ENCODE measurements around the gene MORC4.

The MORC4 gene

GRCh38 chrX:107000013-107000515 is at the start of gene MORC4:
Gene MORC4, minus strand, starts transcription at chrX:107000212. Its CDS starts 243 bp downstream, at chrX:106999969.
- peak; percentile 96 for DNase-seq

DNA sequence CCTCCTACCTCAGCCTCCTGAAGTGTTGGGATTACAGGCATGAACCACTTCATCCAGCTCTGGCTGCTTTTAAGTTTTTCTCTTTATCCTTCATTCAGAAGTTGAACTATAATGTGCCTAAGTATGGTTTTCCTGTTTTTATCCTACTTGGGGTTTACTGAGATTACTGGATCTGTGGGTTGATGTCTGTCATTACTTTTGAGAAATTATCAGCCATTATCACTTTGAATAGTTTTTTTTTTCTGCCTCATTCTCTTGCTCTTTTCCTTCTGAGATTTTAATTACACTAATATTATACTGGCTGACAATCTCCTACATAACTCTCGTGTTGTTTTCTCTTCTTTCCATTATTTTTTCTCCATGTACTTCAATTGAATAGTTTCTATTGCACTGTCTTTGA is 47.6 kb upstream of the MORC4 start:
- no peak for DNase-seq

DNA sequence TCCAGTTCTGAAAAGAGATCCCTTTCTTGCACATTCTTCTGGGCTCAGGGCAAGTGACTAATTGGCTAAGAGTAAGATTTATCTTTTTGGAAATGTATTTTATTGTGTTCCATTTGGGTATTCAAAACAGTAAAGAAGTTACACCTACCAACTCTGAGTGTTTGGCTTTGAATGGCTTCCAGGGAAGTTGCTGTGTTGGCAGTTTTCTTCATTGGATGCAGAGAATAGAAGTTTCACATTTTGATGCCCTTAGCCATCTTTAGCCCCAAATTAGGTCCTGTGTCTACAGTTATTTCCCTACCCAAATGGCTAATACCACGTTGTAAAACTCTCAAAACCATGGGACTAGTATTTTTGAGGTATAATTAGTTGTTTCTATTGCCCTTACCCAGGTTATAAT is 29.7 kb upstream of the MORC4 start:
- DNase-seq: no peak

DNA sequence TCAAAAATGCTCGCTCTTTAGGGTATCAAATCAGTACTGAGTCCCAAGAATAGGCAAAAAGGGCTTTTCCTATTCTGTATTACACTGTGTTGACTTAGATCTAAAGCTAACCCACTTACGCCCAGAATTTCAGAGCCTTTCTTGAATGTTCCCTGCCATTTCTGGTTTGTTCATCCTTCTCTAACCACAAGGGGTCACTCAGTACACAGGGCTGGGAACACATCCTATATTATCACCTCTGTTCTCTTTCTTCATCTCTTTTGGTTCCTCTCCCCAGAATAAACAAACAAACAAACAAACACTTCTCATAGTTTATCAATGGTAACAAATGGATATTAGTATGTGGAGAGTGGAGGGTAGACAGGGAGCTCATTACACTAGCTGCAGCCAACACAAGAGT is 25.5 kb upstream of the MORC4 start:
- no peak for DNase-seq

- no peak for DNase-seq
These were observed 14.9 kb upstream of the MORC4 start for GRCh38 chrX:107014936-107015335.

DNA sequence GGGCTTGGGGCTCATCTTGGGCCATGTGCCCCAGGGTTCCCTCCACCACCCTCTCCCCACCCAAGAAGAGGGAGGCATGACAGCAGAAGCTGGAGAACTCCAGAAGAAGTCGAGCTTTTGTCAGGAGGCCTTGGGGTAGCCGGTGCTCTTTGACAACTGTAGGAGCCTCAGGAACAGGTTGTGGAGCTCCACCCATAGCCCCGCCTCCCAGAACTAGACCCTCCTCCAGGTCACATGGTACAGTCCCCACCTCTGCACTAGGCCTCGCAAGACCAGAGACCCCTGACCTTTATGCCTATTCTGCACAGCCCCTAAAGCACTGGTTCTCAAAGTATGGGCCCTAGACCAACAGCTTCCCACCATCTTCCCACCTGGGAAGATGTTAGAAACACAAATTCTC is 8.0 kb upstream of the MORC4 start:
- no peak for DNase-seq

GRCh38 chrX:106999002-106999975 is 723 bp downstream of the MORC4 start:
- DNase-seq: peak; percentile 74

DNA sequence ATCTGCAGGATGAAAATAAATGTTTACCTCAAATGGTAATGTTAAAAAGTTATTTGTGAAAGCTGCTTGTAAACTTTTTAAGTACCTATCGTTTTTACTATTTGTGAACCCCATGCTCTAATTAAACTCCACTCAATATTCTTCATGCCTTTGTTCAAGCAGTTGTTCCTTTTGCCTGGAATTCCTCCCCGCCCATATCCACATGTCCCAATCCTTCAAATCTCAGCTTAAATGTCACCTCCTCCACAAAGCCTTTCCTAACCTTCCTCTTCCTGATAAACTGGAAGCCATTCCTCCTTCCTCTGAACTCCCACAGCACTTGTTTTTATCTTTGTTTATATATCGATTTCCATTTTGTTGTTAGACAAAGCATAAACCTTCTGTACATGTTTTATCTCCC is 2.4 kb downstream of the MORC4 start:
- DNase-seq: no peak

DNA sequence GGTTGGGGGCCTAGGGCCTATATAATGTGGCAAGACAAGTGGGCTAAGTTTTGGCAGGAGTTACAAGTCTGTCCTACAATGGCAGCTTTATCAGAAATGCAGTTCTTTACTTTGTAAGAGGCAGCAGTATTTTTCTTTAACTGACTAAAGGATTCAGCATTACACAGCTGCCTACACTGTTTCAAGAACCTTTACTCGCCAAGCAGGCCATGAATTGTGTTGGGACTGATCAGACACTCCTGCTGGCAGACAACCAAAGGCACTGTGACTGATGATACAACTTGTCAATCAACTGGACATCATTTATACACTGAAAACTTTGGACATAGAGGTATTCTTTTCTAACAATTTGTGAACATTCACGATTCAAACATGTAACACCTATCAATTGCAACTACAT is 4.3 kb downstream of the MORC4 start:
- DNase-seq: no peak

DNA sequence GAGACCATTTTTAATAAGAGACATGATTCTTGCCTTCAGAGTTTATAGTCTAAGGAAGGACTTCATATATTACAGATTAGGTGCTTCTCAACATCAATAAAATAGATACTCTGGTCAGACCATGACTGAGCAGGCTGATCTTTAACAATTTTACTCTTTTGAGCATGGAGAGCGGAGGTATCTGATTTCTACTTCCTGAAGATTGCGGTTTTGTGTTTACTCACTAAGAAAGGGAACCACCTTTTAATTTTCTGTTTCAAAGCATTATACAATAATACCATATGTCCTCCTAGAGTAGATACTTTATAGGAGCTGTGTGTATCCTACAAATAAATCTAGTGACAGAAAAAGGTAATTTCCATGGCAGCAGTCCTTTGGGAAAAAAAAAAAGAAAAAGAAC is 12.5 kb downstream of the MORC4 start:
- no peak for DNase-seq

- no peak for DNase-seq
These were observed 18.9 kb downstream of the MORC4 start for GRCh38 chrX:106980952-106981626.

- DNase-seq: no peak
These were observed 23.6 kb downstream of the MORC4 start for GRCh38 chrX:106976416-106976815.

- no peak for DNase-seq
These were observed 26.4 kb downstream of the MORC4 start for GRCh38 chrX:106973433-106974149.

DNA sequence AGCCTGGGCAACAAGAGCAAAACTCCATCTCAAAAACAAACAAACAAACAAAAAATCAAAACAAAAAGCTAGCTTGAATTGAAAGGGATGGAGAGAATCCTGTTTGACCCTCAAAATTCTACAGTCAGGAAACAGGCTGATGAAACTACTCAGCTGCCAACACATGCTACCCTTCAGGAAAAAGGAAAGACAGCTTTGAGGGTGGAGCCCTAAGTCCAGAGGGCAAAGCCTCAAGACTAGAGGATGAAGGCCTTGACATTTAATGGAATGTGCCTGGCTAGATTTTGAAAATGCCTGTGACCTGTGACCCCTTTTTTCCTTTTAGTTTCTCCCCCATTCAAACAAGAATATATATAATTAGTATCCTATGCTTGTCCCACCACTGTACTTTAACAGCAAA is 27.1 kb downstream of the MORC4 start:
- no peak for DNase-seq

- peak; percentile 79 for DNase-seq
These were observed 33.5 kb downstream of the MORC4 start for GRCh38 chrX:106966547-106966946.

DNA sequence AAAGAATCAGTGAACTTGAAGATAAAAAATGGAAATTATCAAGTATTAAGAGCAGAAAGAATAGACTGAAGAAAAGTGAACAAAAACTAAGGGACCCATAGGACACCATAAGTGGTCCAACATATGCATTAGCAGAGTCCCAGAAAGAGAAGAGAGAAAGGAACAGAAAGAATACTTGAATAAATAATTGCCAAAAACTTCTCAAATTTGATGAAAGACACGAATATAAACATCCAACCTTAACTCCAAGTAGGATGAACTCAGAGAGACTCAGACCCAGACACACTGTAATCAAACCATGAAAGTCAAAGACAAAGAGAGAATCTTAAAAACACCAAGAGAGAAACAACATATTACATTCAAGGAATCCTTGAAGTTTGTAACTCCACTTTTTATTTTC is 35.7 kb downstream of the MORC4 start:
- no peak for DNase-seq

DNA sequence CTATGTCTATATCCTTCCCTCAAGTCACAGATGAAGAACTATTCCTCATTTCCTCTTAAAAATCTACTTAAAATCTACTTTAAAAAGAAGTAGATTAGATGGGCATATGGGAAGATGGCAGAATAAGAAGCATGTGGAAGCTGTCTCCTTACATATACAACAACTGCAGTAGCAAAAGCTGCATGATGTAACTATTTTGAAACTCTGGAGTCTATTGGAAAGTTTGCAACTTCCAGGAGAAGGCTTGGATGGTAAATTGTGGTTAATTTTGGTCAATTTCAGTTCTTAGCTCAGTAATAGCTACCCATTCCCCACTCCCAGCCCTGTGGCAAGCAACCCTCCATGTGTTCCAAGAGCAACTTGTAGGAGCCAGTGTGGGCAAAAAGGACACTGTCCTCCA is 36.9 kb downstream of the MORC4 start:
- DNase-seq: no peak

GRCh38 chrX:106959901-106960300 is 40.1 kb downstream of the MORC4 start:
- peak; percentile 54 for DNase-seq

- DNase-seq: no peak
These were observed 42.2 kb downstream of the MORC4 start for GRCh38 chrX:106957856-106958255.

DNA sequence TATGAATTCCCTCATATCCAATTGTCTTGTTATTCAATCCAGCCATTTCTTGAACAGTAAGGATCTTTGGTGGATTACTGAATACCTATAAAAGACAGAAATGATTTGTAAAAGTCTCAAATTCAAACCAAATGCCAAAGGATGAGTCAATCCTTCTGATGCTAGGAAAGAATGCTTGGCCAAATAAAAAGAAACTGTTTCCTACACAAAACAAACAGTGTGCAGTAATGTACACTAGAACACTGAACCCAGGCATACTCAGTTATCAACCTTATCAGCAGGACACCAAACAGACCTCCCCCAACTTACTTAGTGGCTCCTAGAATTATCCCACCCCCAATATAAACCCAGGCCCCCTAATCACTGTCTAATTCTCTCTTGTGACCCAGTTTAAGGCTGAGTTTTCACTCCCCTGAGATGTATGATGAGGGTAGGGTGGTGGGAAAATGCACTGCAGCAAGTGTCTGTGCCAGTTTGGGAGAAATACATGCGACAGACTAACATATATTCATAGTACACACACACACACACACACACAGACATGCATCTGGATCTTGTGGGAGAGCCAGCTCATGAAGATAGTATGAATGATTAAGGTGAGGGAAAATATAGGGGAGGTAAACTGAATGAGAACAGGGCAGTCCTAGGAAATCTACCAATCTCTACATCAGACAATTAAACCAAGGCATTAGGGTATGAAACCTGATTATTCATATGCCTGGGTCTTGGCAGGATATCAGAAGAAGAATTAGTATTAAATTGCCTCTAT is 44.8 kb downstream of the MORC4 start:
- DNase-seq: no peak

DNA sequence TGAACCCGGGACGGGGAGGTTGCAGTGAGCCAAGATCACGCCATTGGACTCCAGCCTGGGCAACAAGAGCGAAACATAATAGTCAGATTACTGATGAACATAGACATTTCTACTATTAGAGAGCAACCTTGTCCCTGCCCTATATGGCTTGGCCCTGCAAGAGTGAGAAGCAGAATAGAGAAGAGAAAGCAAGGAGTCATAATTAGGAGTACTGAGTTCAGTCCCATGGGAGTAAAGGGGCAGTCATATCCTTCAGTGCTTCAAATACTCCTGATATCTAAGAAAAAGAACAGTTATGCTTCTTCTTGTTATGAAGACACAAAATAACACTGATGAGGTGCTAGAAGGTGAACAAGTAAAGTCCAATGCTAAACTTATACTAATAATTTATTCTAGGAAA is 46.0 kb downstream of the MORC4 start:
- no peak for DNase-seq

- no peak for DNase-seq
These were observed 47.0 kb downstream of the MORC4 start for GRCh38 chrX:106952988-106953387.

- no peak for DNase-seq
These were observed 47.5 kb downstream of the MORC4 start for GRCh38 chrX:106952538-106952937.

Measured in islet precursor cell (in vitro differentiated cells).